Keratinocyte (primary cell): ENCODE measurements around the gene ANKRD44. TPM values are rescaled to one million over a fixed set of nuclear protein-coding genes. Genes with fewer than 3 reads are reported as not detected.

Experiments
- DNase-seq: peaks from one replicate; pipeline ENCODE4 v3.0.0-alpha.2; 2011; ENCODE audit warnings: low read depth, missing footprints, low spot score
- FAIRE-seq: peaks from 2 replicates; lab custom pipeline; 2011; peaks lifted over from hg19 to GRCh38; lab: Jason Lieb, UNC
- H2AFZ ChIP-seq: 2 replicates; pipeline ENCODE4 v1.6.0; 2012; ENCODE audit warnings: low read length, control low read depth, inconsistent platforms; ENCODE audit not compliant: control insufficient read depth
- H3K27ac ChIP-seq: 2 replicates; pipeline ENCODE4 v1.5.1; 2011; ENCODE audit warnings: low read length; ENCODE audit not compliant: control insufficient read depth, insufficient read depth
- H3K27me3 ChIP-seq: 3 replicates; pipeline ENCODE4 v1.6.0; 2011; ENCODE audit warnings: low read length; ENCODE audit not compliant: control insufficient read depth, insufficient read depth; ENCODE audit errors: extremely low read depth
- H3K36me3 ChIP-seq, 2 experiments: 2 replicates in 1 of 2; 3 replicates in 1 of 2; pipeline ENCODE4 v1.5.1; 2011; ENCODE audit warnings: low read length in 2 of 2, mild to moderate bottlenecking in 1 of 2; ENCODE audit not compliant: control insufficient read depth in 2 of 2, insufficient read depth in 2 of 2; ENCODE audit errors: extremely low read depth in 1 of 2
- H3K4me1 ChIP-seq: 3 replicates; pipeline ENCODE4 v1.5.1; 2011; ENCODE audit warnings: low read length; ENCODE audit not compliant: control insufficient read depth, insufficient read depth; ENCODE audit errors: extremely low read depth
- H3K4me2 ChIP-seq: 3 replicates; pipeline ENCODE4 v1.6.0; 2011; ENCODE audit warnings: low read depth, low read length; ENCODE audit not compliant: control insufficient read depth, insufficient read depth; ENCODE audit errors: extremely low read depth
- H3K4me3 ChIP-seq, 3 experiments: fragments of 200-600 bp in 1 of 3; sonication (generic) in 1 of 3; 2 replicates in 2 of 3; 3 replicates in 1 of 3; pipeline ENCODE4 v1.5.1; 2011 to 2016; ENCODE audit warnings: low read length in 3 of 3, mild to moderate bottlenecking in 3 of 3, control low read depth in 2 of 3, inconsistent platforms in 1 of 3, low read depth in 1 of 3, mixed read lengths in 1 of 3, mixed run types in 1 of 3, moderate library complexity in 1 of 3; ENCODE audit not compliant: control insufficient read depth in 2 of 3, insufficient read depth in 2 of 3; ENCODE audit errors: extremely low read depth in 1 of 3
- H3K79me2 ChIP-seq: 2 replicates; pipeline ENCODE4 v1.6.0; 2012; ENCODE audit warnings: low read length; ENCODE audit not compliant: control insufficient read depth, insufficient read depth
- H3K9ac ChIP-seq: 3 replicates; pipeline ENCODE4 v1.6.0; 2011; ENCODE audit warnings: low read length; ENCODE audit not compliant: control insufficient read depth, insufficient read depth; ENCODE audit errors: extremely low read depth
- H3K9me1 ChIP-seq: 3 replicates; pipeline ENCODE4 v1.6.0; 2011; ENCODE audit warnings: low read length; ENCODE audit not compliant: control insufficient read depth, insufficient read depth; ENCODE audit errors: extremely low read depth
- H3K9me3 ChIP-seq: 2 replicates; pipeline ENCODE4 v1.5.1; 2012; ENCODE audit warnings: low read depth, low read length; ENCODE audit not compliant: control insufficient read depth
- H4K20me1 ChIP-seq: 3 replicates; pipeline ENCODE4 v1.6.0; 2011; ENCODE audit warnings: low read length; ENCODE audit not compliant: control insufficient read depth, insufficient read depth; ENCODE audit errors: extremely low read depth
- CTCF ChIP-seq, 3 experiments: IDR thresholded peaks in 1 of 3; conservative IDR thresholded peaks in 1 of 3; optimal IDR thresholded peaks in 1 of 3; 2 replicates in 2 of 3; 3 replicates in 1 of 3; pipeline versions ENCODE3 to v1.5.1; 2011; ENCODE audit warnings: low read length in 3 of 3, mild to moderate bottlenecking in 3 of 3, moderate library complexity in 2 of 3, control low read depth in 1 of 3, inconsistent platforms in 1 of 3; ENCODE audit not compliant: insufficient read depth in 2 of 3; ENCODE audit errors: extremely low read depth in 1 of 3
- EZH2 ChIP-seq: IDR thresholded peaks from one replicate; pipeline ENCODE4 v1.6.1; 2012; ENCODE audit warnings: inconsistent platforms, mild to moderate bottlenecking, low read length, moderate library complexity
- dilution Hi-C: fragments of 300-500 bp; cut with MboI; formaldehyde crosslinking; loops from one replicate; pipeline ENCODE4 v1.7.0; 2020; ENCODE audit warnings: low sequenced_read_pairs; ENCODE audit not compliant: extremely low pct_ligation_motif_present
- polyA plus RNA-seq, 5 experiments: library from polyadenylated mRNA; depleted of rRNA in 3 of 5; stranded (reverse) in 3 of 5; stranded (forward) in 1 of 5; unstranded in 1 of 5; fragments of >200 nt; gene quantifications; 1 replicate in 1 of 5; 2 replicates in 3 of 5; 3 replicates in 1 of 5; pipeline versions ENCODE4 v1.2.1 to v1.2.3, GENCODE V29; 2011 to 2012; ENCODE audit warnings: missing spikeins in 2 of 5, low read depth in 1 of 5, low replicate concordance in 1 of 5

Gene ANKRD44
- polyA plus RNA-seq, 1 donor (not counting 4 experiments of a cell fraction or from before 2014, with no cell fraction given): 0.35 TPM

DNA sequence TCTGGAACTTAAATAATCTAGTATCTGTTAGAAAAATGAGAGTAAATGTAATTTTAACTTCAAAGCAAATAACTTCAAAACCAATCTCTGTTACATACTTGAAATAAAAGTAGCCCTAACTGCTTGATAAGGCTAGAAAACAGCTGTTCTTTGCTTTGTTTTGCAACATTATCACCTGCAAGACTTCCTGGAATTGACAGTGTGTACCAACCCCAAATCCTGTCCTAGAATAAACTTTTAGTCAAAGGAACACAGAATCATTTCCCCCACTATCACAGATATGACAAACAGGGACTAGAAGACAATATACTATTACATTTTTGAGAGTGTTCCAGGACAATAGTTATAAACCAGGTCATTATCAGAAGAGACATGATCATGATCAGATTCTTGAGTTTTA, 278.8 kb downstream of the ANKRD44 start:
- dilution Hi-C loops: no loop called here
- no peak overlapping the region for H3K4me2 ChIP-seq
- FAIRE-seq: no peak

DNA sequence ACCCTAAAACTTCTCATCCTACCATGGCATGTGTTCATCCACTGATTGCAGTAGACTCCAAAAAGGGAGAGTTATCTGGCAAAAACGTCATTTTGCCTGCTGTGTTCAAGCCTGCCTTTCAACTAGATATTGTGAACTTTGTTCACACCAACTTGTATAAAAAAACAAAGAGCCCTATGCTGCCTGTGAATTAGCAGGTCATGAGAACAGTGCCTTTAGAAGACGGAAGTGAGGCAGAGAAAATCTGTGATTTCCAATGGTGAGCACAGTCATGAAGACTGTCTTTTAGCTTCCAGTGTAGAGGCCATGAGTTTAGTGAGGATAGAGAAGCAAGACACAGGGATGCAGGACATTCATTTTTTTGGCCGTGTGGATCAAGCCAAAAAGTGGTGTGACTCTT, 280.5 kb downstream of the ANKRD44 start:
- Histone ChIP-seq H3K9ac (no peak overlapping the region), H3K79me2 (no peaks in the 10 kb centered on the region), H3K27me3 (no peaks in the 10 kb centered on the region), H3K27ac (no peak overlapping the region), H4K20me1 (no peaks in the 10 kb centered on the region), H3K4me2 (no peak overlapping the region), H3K4me1 (no peaks in the 10 kb centered on the region), H3K9me1 (no peaks in the 10 kb centered on the region), H3K36me3 (no peaks in the 10 kb centered on the region), H3K9me3 (no peaks in the 10 kb centered on the region), H3K4me3 (no peak overlapping the region), H2AFZ (no peak overlapping the region)
- DNase-seq (no peak), FAIRE-seq (no peak)
- dilution Hi-C loops: no loop called here
- TF ChIP-seq CTCF (optimal IDR thresholded peaks at IDR 0.05 in 1 of 3, IDR thresholded peaks at IDR 0.05 in 1 of 3, conservative IDR thresholded peaks at IDR 0.05 in 1 of 3; ENCODE audit: extremely low read depth in 1 of 3, insufficient read depth in 2 of 3, low read length in 3 of 3): no peak
- no peak for TF ChIP-seq EZH2

More for the DNA sequence above, 278.8 kb downstream of the ANKRD44 start:
- Histone ChIP-seq H3K9me3 (no peaks in the 10 kb centered on the region), H3K4me3 (no peak overlapping the region), H3K27ac (no peak overlapping the region), H3K4me1 (no peaks in the 10 kb centered on the region), H2AFZ (no peak overlapping the region), H4K20me1 (no peaks in the 10 kb centered on the region), H3K9ac (no peak overlapping the region), H3K27me3 (no peaks in the 10 kb centered on the region), H3K36me3 (no peaks in the 10 kb centered on the region), H3K79me2 (no peaks in the 10 kb centered on the region), H3K9me1 (no peaks in the 10 kb centered on the region)
- no peak for TF ChIP-seq CTCF (optimal IDR thresholded peaks at IDR 0.05 in 1 of 3, IDR thresholded peaks at IDR 0.05 in 1 of 3, conservative IDR thresholded peaks at IDR 0.05 in 1 of 3; ENCODE audit: extremely low read depth in 1 of 3, insufficient read depth in 2 of 3, low read length in 3 of 3)
- TF ChIP-seq EZH2: no peak
- no peak for DNase-seq
